Measurements from ENCODE around the gene MIEF1. TPM values are rescaled to one million over a fixed set of nuclear protein-coding genes. Genes with fewer than 3 reads are reported as not detected.
"Not testable (repeated sequence)": the region's sequence is repeated elsewhere in the genome, so short reads cannot be mapped to it uniquely, and the experiment has no call there.

MIEF1 gene
- total RNA-seq, 1 donor from 2014 or later: 10.4 TPM

- peak overlapping the region; percentile 99 to 100 (median 99) for H3K9ac ChIP-seq (ENCODE audit: low read depth in 1 of 3, low read length in 3 of 3)
- H3K27me3 ChIP-seq (ENCODE audit: control insufficient read depth in 3 of 3, insufficient read depth in 3 of 3, low read length in 3 of 3): no peaks in the 10 kb centered on the region
- peaks cover 45 to 53% (median 47%) of the 10 kb centered on the region in 3 donors for H3K4me1 ChIP-seq (ENCODE audit: control insufficient read depth in 3 of 3, insufficient read depth in 3 of 3, low read length in 3 of 3)
- H3K27ac ChIP-seq (ENCODE audit: low read depth, low read length): peak overlapping the region; percentile 99
- H3K4me3 ChIP-seq (ENCODE audit: low read length in 3 of 3): peak overlapping the region; percentile 94 to 98 (median 94)
- H3K9me3 ChIP-seq (ENCODE audit: control insufficient read depth in 3 of 3, low read length in 3 of 3): no peaks in the 10 kb centered on the region
- H3K36me3 ChIP-seq (ENCODE audit: control insufficient read depth in 3 of 3, insufficient read depth in 3 of 3, low read length in 3 of 3): peaks cover 40 to 48% (median 47%) of the 10 kb centered on the region in 3 donors
Measured at GRCh38 chr22:39519681-39520225, 17.7 kb downstream of the MIEF1 start.

- Histone ChIP-seq H3K4me3 (ENCODE audit: low read length in 3 of 3) (peak within 1 kb of the TSS; percentile 94 to 98 (median 94)), H3K27me3 (ENCODE audit: control insufficient read depth in 3 of 3, insufficient read depth in 3 of 3, low read length in 3 of 3) (no peaks in the 10 kb centered on the region), H3K9me3 (ENCODE audit: control insufficient read depth in 3 of 3, low read length in 3 of 3) (no peaks in the 10 kb centered on the region), H3K9ac (ENCODE audit: low read depth in 1 of 3, low read length in 3 of 3) (peak within 1 kb of the TSS; percentile 99 to 100 (median 99)), H3K36me3 (ENCODE audit: control insufficient read depth in 3 of 3, insufficient read depth in 3 of 3, low read length in 3 of 3) (peaks cover 32 to 42% (median 41%) of the 10 kb centered on the region in 3 donors), H3K4me1 (ENCODE audit: control insufficient read depth in 3 of 3, insufficient read depth in 3 of 3, low read length in 3 of 3) (peaks cover 48 to 60% (median 51%) of the 10 kb centered on the region in 3 donors), H3K27ac (ENCODE audit: low read depth, low read length) (peak within 1 kb of the TSS; percentile 99)
Measured at GRCh38 chr22:39520226-39521105, 18.4 kb downstream of the MIEF1 start, which contains the start of gene ATF4. ATF4 (plus strand) TSS chr22:39520562; CDS start chr22:39521446, 884 bp downstream.

- Histone ChIP-seq H3K36me3 (ENCODE audit: control insufficient read depth in 3 of 3, insufficient read depth in 3 of 3, low read length in 3 of 3) (peaks cover 27 to 37% (median 36%) of the 10 kb centered on the region in 3 donors), H3K9ac (ENCODE audit: low read depth in 1 of 3, low read length in 3 of 3) (peak overlapping the region; percentile 99 to 100 (median 99)), H3K4me3 (ENCODE audit: low read length in 3 of 3) (peak overlapping the region; percentile 94 to 98 (median 94)), H3K27ac (ENCODE audit: low read depth, low read length) (peak overlapping the region; percentile 99), H3K4me1 (ENCODE audit: control insufficient read depth in 3 of 3, insufficient read depth in 3 of 3, low read length in 3 of 3) (peaks cover 51 to 63% (median 51%) of the 10 kb centered on the region in 3 donors)
- H3K27me3 ChIP-seq (ENCODE audit: control insufficient read depth in 3 of 3, insufficient read depth in 3 of 3, low read length in 3 of 3); H3K9me3 ChIP-seq (ENCODE audit: control insufficient read depth in 3 of 3, low read length in 3 of 3): not testable (repeated sequence)
Measured at GRCh38 chr22:39521106-39521885, 19.2 kb downstream of the MIEF1 start.

- Histone ChIP-seq H3K9ac (ENCODE audit: low read depth in 1 of 3, low read length in 3 of 3) (peak overlapping the region; percentile 99 to 100 (median 99)), H3K36me3 (ENCODE audit: control insufficient read depth in 3 of 3, insufficient read depth in 3 of 3, low read length in 3 of 3) (peaks cover 27 to 41% (median 36%) of the 10 kb centered on the region in 3 donors), H3K27ac (ENCODE audit: low read depth, low read length) (peak overlapping the region; percentile 99), H3K4me1 (ENCODE audit: control insufficient read depth in 3 of 3, insufficient read depth in 3 of 3, low read length in 3 of 3) (peaks cover 51 to 68% (median 53%) of the 10 kb centered on the region in 3 donors), H3K4me3 (ENCODE audit: low read length in 3 of 3) (peak overlapping the region; percentile 94 to 98 (median 94))
- not testable (repeated sequence) for H3K9me3 ChIP-seq (ENCODE audit: control insufficient read depth in 3 of 3, low read length in 3 of 3); H3K27me3 ChIP-seq (ENCODE audit: control insufficient read depth in 3 of 3, insufficient read depth in 3 of 3, low read length in 3 of 3)
Measured at GRCh38 chr22:39522091-39522490, 20.0 kb downstream of the MIEF1 start.

GRCh38 chr22:39522567-39523300 lies 20.6 kb downstream of the MIEF1 start:
- peak overlapping the region; percentile 94 to 98 (median 94) for H3K4me3 ChIP-seq (ENCODE audit: low read length in 3 of 3)
- H3K9me3 ChIP-seq (ENCODE audit: control insufficient read depth in 3 of 3, low read length in 3 of 3): no peaks in the 10 kb centered on the region
- no peaks in the 10 kb centered on the region for H3K27me3 ChIP-seq (ENCODE audit: control insufficient read depth in 3 of 3, insufficient read depth in 3 of 3, low read length in 3 of 3)
- H3K27ac ChIP-seq (ENCODE audit: low read depth, low read length): peak overlapping the region; percentile 99
- H3K9ac ChIP-seq (ENCODE audit: low read depth in 1 of 3, low read length in 3 of 3): peak overlapping the region; percentile 99 to 100 (median 99)
- peaks cover 57 to 73% (median 58%) of the 10 kb centered on the region in 3 donors for H3K4me1 ChIP-seq (ENCODE audit: control insufficient read depth in 3 of 3, insufficient read depth in 3 of 3, low read length in 3 of 3)
- peaks cover 27 to 42% (median 35%) of the 10 kb centered on the region in 3 donors for H3K36me3 ChIP-seq (ENCODE audit: control insufficient read depth in 3 of 3, insufficient read depth in 3 of 3, low read length in 3 of 3)

GRCh38 chr22:39524089-39524752 lies 22.1 kb downstream of the MIEF1 start:
- Histone ChIP-seq H3K4me1 (ENCODE audit: control insufficient read depth in 3 of 3, insufficient read depth in 3 of 3, low read length in 3 of 3) (peaks cover 63 to 75% (median 66%) of the 10 kb centered on the region in 3 donors), H3K9ac (ENCODE audit: low read depth in 1 of 3, low read length in 3 of 3) (peak overlapping the region in 1 of 3 donors; percentile 28), H3K4me3 (ENCODE audit: low read length in 3 of 3) (no peak overlapping the region), H3K9me3 (ENCODE audit: control insufficient read depth in 3 of 3, low read length in 3 of 3) (no peaks in the 10 kb centered on the region), H3K27me3 (ENCODE audit: control insufficient read depth in 3 of 3, insufficient read depth in 3 of 3, low read length in 3 of 3) (no peaks in the 10 kb centered on the region), H3K36me3 (ENCODE audit: control insufficient read depth in 3 of 3, insufficient read depth in 3 of 3, low read length in 3 of 3) (peaks cover 30 to 42% (median 39%) of the 10 kb centered on the region in 3 donors), H3K27ac (ENCODE audit: low read depth, low read length) (peak overlapping the region; percentile 23)

- Histone ChIP-seq H3K27ac (ENCODE audit: low read depth, low read length) (peak overlapping the region; percentile 23), H3K9ac (ENCODE audit: low read depth in 1 of 3, low read length in 3 of 3) (peak overlapping the region in 1 of 3 donors; percentile 28), H3K4me1 (ENCODE audit: control insufficient read depth in 3 of 3, insufficient read depth in 3 of 3, low read length in 3 of 3) (peaks cover 68 to 78% (median 72%) of the 10 kb centered on the region in 3 donors), H3K27me3 (ENCODE audit: control insufficient read depth in 3 of 3, insufficient read depth in 3 of 3, low read length in 3 of 3) (no peaks in the 10 kb centered on the region), H3K36me3 (ENCODE audit: control insufficient read depth in 3 of 3, insufficient read depth in 3 of 3, low read length in 3 of 3) (peaks cover 37 to 42% (median 42%) of the 10 kb centered on the region in 3 donors), H3K4me3 (ENCODE audit: low read length in 3 of 3) (no peak overlapping the region), H3K9me3 (ENCODE audit: control insufficient read depth in 3 of 3, low read length in 3 of 3) (no peaks in the 10 kb centered on the region)
Measured at GRCh38 chr22:39524753-39525657, 22.9 kb downstream of the MIEF1 start.

GRCh38 chr22:39525658-39525975 lies 23.5 kb downstream of the MIEF1 start:
- Histone ChIP-seq H3K27me3 (ENCODE audit: control insufficient read depth in 3 of 3, insufficient read depth in 3 of 3, low read length in 3 of 3) (no peaks in the 10 kb centered on the region), H3K27ac (ENCODE audit: low read depth, low read length) (peak overlapping the region; percentile 23), H3K9ac (ENCODE audit: low read depth in 1 of 3, low read length in 3 of 3) (peak overlapping the region in 1 of 3 donors; percentile 28), H3K4me3 (ENCODE audit: low read length in 3 of 3) (no peak overlapping the region), H3K36me3 (ENCODE audit: control insufficient read depth in 3 of 3, insufficient read depth in 3 of 3, low read length in 3 of 3) (peaks cover 37 to 45% (median 40%) of the 10 kb centered on the region in 3 donors), H3K4me1 (ENCODE audit: control insufficient read depth in 3 of 3, insufficient read depth in 3 of 3, low read length in 3 of 3) (peaks cover 74 to 84% (median 74%) of the 10 kb centered on the region in 3 donors), H3K9me3 (ENCODE audit: control insufficient read depth in 3 of 3, low read length in 3 of 3) (no peaks in the 10 kb centered on the region)

All from skeletal muscle tissue (tissue), 4 donors.